ENCODE results near the gene ARHGEF2. TPM values are rescaled to one million over a fixed set of nuclear protein-coding genes. Genes with fewer than 3 reads are reported as not detected.
A peak's percentile ranks its signal among the peaks of the same experiment; 100 is the strongest.

The ARHGEF2 gene
- total and polyA plus RNA-seq, 2 of the 13 experiments (the other 11 are each of a cell fraction or from before 2014, with no cell fraction given): 16.1 to 32.1 TPM

DNA sequence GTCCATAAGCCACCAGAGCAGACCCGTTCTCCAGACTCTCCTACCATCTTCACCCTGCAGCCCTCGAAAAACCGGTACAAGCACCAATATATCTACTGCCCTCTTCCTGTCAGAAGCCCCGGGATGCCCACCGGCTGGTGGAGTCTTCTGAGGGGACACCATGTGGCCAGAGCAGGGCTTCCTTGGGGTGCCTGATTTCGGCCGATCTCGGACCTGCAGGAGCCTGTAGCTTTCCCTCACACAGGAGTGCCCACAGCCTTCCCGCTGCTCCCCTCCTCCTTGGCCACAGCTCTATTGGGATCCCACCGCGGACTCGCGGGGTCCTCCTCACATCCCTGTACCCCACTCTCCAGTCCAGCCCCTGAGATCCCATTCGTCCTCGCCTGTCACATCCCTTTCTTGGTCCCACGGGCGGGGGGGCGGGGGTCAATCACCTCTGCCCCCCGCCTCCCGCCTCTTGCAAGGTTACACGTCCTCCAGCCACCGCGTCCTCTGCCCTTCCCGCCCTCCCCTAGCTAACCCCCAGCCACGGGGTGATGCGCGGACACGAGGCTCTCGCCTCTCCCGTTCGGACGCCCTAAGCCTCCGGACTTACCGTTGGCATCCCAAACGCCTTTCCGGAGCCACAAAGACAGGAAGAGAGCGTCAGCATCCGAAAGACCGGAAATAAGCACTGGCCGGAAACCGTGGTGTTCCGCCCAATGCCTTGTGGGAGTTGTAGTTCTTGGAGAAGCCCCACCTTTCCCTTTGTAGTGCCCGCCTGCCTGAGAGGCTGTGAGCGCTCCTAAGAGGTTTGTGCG is 42.1 kb upstream of the ARHGEF2 start, which contains the start of gene SSR2 (continued):
- TF ChIP-seq ZSCAN20 (CRISPR knock-in tag; IDR thresholded peaks at IDR 0.05; ENCODE audit: borderline replicate concordance) (no peak), RXRB (CRISPR knock-in tag; IDR thresholded peaks at IDR 0.05; ENCODE audit: borderline replicate concordance) (peak; percentile 26; the same call in 1 of the 2 replicates), KLF16 (CRISPR knock-in tag; IDR thresholded peaks at IDR 0.05) (peak in 1 of 2 experiments; percentile 44; a peak in 1 of 4 replicates), IRF2 (CRISPR knock-in tag; IDR thresholded peaks at IDR 0.05) (peak; percentile 77), PHF20 (CRISPR knock-in tag; IDR thresholded peaks at IDR 0.05) (peak; percentile 70), ZNF468 (CRISPR knock-in tag; IDR thresholded peaks at IDR 0.05) (no peak), TBX2 (CRISPR knock-in tag; IDR thresholded peaks at IDR 0.05; ENCODE audit: borderline replicate concordance) (peak; percentile 64; the same call in 1 of the 2 replicates), NPAS2 (CRISPR knock-in tag; IDR thresholded peaks at IDR 0.05; ENCODE audit: borderline replicate concordance) (no peak), KDM5A (IDR thresholded peaks at IDR 0.05; ENCODE audit: borderline replicate concordance, low read length) (peak; percentile 38; the same call in 1 of the 2 replicates), ZNF770 (CRISPR knock-in tag; IDR thresholded peaks at IDR 0.05) (0 out of 2 replicates have a peak, but pooled peaks have one; percentile 30), HDAC1 (CRISPR knock-in tag; IDR thresholded peaks at IDR 0.05) (peak; percentile 59; the same call in 1 of the 2 replicates), ZNF772 (CRISPR knock-in tag; IDR thresholded peaks at IDR 0.05) (peak; percentile 54; the same call in 1 of the 2 replicates), SAP130 (CRISPR knock-in tag; IDR thresholded peaks at IDR 0.05; ENCODE audit: low read depth) (peak; percentile 93), ZNF792 (CRISPR knock-in tag; IDR thresholded peaks at IDR 0.05) (peak; percentile 56; the same call in 1 of the 2 replicates), MIXL1 (CRISPR knock-in tag; IDR thresholded peaks at IDR 0.05) (peak; percentile 75), RBM39 (IDR thresholded peaks at IDR 0.05; ENCODE audit: low read depth, low read length, poor library complexity, severe bottlenecking) (no peak), KAT8 (CRISPR knock-in tag; IDR thresholded peaks at IDR 0.05) (peak; percentile 89), ARNT2 (CRISPR knock-in tag; IDR thresholded peaks at IDR 0.05; ENCODE audit: low read depth) (0 out of 2 replicates have a peak, but pooled peaks have one; percentile 13), FOXA3 (CRISPR knock-in tag; IDR thresholded peaks at IDR 0.05) (0 out of 2 replicates have a peak, but pooled peaks have one; percentile 30)
- TF ChIP-seq, protein P1, sequence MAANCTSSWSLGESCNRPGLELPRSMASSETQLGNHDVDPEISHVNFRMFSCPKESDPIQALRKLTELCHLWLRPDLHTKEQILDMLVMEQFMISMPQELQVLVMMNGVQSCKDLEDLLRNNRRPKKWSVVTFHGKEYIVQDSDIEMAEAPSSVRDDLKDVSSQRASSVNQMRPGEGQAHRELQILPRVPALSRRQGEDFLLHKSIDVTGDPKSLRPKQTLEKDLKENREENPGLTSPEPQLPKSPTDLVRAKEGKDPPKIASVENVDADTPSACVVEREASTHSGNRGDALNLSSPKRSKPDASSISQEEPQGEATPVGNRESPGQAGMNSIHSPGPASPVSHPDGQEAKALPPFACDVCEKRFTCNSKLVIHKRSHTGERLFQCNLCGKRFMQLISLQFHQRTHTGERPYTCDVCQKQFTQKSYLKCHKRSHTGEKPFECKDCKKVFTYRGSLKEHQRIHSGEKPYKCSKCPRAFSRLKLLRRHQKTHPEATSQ (CRISPR knock-in tag; IDR thresholded peaks at IDR 0.05; ENCODE audit: borderline replicate concordance): no peak
- TF ChIP-seq, protein P2, sequence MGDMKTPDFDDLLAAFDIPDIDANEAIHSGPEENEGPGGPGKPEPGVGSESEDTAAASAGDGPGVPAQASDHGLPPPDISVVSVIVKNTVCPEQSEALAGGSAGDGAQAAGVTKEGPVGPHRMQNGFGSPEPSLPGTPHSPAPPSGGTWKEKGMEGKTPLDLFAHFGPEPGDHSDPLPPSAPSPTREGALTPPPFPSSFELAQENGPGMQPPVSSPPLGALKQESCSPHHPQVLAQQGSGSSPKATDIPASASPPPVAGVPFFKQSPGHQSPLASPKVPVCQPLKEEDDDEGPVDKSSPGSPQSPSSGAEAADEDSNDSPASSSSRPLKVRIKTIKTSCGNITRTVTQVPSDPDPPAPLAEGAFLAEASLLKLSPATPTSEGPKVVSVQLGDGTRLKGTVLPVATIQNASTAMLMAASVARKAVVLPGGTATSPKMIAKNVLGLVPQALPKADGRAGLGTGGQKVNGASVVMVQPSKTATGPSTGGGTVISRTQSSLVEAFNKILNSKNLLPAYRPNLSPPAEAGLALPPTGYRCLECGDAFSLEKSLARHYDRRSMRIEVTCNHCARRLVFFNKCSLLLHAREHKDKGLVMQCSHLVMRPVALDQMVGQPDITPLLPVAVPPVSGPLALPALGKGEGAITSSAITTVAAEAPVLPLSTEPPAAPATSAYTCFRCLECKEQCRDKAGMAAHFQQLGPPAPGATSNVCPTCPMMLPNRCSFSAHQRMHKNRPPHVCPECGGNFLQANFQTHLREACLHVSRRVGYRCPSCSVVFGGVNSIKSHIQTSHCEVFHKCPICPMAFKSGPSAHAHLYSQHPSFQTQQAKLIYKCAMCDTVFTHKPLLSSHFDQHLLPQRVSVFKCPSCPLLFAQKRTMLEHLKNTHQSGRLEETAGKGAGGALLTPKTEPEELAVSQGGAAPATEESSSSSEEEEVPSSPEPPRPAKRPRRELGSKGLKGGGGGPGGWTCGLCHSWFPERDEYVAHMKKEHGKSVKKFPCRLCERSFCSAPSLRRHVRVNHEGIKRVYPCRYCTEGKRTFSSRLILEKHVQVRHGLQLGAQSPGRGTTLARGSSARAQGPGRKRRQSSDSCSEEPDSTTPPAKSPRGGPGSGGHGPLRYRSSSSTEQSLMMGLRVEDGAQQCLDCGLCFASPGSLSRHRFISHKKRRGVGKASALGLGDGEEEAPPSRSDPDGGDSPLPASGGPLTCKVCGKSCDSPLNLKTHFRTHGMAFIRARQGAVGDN (CRISPR knock-in tag; IDR thresholded peaks at IDR 0.05): peak; percentile 70
- TF ChIP-seq, protein P3, sequence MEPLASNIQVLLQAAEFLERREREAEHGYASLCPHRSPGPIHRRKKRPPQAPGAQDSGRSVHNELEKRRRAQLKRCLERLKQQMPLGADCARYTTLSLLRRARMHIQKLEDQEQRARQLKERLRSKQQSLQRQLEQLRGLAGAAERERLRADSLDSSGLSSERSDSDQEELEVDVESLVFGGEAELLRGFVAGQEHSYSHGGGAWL (CRISPR knock-in tag; IDR thresholded peaks at IDR 0.05): peak; percentile 59; the same call in 1 of the 2 replicates

Measured in HepG2 (cell line).